GM19395 (cell line): ENCODE results near the gene NHERF1.

ENCODE experiments used
- ATAC-seq: cut with Tn5 transposase; IDR thresholded peaks from one replicate; pipeline ENCODE4 v1.9.1; 2021; ENCODE audit warnings: mild to moderate bottlenecking, moderate library complexity; ENCODE audit not compliant: unreplicated experiment

NHERF1 gene

DNA sequence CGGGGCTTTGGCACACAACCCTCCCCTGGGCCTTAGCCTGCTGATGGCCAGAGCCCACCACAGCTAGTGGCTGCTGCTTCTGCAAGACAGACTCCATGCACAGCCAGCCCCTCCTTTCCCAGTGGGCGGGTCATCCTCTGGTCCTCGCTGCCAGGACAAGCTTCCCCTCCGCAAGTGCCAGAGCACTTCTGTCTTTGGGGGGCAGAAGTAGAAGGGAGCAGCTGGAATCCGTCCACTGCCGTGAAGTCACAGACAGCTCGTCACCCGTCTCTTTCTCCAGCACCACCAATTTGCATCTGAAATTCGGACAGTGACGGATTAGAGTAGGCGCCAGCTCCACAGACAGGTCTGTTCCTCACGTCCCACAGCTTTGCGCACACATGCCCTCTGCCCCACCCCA, 59.0 kb downstream of the NHERF1 start:
- ATAC-seq: no peak

DNA sequence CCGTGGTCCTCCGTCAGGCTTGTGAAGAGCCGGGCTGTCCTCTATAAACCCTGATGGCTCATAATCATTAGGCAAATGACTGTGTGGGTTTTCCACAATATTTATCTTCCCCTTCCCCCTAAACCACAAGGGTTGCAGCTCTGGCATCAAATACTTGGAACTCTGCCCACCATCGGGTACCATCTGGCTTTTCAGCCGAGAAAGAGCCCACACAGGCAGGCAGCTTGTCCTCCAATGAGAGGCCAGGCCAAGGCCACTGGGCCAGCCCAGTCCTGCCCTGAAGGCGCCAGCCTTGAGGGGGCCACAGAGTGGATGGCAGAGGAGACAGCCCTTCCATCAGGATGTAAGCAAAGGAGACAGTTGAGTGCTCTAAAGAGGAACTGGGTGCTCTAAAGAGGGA, 59.5 kb downstream of the NHERF1 start:
- ATAC-seq: no peak

DNA sequence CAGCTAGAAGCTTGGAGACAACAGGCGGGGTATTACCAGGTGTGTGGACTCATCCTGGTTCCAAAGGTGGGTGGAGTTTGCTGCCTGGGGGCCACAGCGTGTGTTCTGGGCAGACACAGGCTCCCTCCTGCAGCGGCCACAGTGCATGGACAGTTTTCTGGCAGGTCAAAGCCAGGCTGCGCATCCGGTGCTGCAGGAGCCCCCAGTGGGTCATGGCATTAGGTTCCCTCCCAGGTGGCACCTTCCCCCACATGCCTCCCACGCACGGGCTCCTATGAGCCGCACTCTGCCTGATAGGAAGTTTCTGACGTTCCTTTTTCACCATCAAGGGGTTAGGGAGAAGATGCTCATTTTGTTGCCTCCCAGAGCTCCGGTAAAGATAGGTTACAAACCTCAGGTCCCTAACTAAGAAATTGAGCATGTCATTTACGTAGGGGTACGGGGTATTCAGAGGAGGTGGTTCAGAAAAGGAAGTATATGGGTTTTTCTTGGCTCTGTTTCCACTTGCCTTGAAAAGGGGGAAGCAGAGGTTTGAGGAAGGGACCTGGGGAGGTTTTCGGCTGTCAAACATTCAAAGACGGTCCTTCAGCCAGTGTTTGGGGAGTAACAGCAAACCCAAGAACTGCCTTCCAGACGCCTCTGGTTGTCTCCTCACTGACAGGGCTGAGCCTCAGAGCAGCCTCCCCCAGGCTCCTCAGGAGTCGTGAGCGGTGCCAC, 60.4 kb downstream of the NHERF1 start:
- ATAC-seq: no peak

DNA sequence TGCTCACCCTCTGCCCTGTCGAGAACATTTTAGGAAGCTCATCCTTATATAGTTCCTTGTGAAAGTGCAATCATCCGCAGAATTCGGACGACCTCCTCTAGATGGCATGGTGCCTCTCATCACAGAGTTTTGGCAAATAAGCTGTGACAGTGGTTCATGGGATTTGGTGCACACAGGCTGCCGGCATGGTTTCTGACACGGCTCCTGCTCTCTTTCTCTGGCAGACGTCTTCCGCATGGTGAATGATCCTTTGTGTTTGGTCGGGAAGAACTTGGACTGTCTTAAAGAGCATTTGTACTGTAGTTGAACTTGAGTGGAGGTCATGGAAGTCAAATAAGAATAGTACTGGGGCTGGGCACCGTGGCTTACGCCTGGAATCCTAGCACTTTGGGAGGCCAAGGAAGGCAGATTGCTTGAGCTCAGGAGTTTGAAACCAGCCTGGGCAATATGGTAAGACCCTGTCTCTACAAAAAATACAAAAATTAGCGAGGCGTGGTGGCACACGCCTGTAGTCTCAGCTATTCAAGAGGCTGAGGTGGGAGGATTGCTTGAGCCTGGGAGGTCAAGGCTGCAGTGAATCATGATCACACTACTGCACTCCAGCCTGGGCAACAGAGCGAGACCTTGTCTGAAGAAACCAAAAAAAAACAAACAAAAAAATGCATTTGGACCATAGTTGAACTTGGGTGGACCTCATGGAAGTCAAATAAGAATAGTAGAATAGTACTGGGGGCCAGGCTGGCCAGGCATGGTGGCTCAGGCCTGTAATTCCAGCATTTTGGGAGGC, 62.5 kb downstream of the NHERF1 start:
- ATAC-seq: no peak

DNA sequence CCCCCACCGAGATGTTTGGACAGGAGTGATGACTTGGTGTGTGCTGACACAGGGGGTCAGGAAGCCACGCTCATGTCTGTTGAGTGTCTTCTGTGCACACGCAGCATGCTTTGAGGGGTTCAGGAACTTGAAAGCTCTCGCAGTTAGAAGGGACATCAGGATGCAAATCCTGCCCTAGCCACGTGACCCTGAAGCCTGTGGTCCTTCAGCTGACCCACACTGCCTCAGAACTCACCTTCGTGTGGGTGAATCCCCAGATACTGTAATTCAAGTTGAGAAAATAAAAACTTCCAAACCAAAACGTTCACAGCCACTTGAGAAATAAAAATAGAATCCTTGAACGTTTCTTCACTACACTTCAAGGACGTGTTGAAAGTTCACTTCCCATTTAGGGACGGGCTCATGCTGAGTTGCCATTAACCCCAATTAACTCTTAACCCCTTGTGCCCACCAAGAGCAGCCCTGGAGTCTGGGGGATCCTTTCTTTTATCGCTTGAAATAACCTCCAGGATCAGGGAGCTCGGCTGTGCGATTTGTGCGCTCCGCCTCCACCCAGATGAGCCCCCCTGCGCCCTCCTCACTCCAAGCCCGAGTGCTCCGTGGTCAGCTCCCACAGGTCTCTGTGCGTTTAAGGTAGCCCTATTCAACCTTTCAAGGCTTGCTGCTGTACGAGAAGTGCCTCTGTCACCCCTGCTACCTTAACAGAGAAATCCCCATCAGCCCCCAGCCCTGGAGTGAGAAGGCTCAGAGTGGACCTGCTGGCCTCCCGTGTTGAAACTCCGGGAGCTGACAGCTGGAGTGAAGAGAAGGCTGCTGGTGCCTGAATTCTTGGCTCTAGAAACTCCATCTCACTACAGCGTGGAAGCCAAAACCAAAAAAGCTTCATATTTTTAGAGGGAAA, 63.9 kb downstream of the NHERF1 start:
- no peak for ATAC-seq

DNA sequence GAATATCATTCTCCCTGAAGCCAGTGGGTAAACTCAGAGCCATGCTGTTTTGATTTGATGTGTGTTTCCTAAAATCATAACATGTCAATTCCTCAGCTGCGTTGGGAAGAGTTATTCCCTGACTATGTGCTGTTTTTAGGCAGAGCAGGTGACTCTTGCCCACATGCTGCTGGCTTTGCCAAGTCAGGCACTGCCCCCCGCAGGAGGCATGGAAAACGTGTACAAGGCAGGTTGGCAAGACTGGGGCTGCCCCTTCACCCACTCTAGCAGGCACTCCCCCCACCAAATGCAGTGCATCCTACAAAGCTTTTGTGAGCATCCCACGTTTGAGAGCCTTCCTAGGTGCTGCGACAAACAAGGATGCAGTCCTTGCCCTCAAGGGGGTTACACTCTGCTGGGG, 66.0 kb downstream of the NHERF1 start:
- ATAC-seq: no peak

DNA sequence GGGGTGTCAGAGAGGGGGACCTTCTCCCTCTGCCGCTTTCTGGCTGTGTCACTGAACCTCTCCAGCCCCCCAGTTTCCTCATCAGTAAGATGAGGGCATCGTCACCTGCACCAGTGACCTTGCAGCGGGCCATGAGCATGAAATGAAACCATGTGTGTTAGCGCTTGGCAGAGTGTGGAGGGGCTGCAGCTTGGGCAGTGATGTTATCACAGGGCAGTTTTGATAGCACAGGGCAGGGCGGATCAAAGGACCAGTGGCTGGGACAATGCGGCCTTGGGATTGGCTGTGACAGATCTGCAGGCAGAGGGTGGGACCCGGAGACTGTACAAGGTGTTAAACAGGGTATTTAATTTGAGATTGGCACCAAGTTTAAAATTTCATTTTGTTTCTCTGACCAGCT, 66.6 kb downstream of the NHERF1 start:
- no peak for ATAC-seq

GRCh38 chr17:74815550-74816370, 67.3 kb downstream of the NHERF1 start:
- no peak for ATAC-seq

GRCh38 chr17:74816905-74817620, 68.6 kb downstream of the NHERF1 start:
- no peak for ATAC-seq

- no peak for ATAC-seq
Observed at GRCh38 chr17:74818291-74818938, 70.0 kb downstream of the NHERF1 start.
